ENCODE measurements around the gene C5orf46. TPM values are rescaled to one million over a fixed set of nuclear protein-coding genes. Genes with fewer than 3 reads are reported as not detected.
"Not testable (repeated sequence)": the region's sequence is repeated elsewhere in the genome, so short reads cannot be mapped to it uniquely, and the experiment has no call there.

C5orf46 gene
- total RNA-seq, 1 donor from 2014 or later, result 2.0 TPM

DNA sequence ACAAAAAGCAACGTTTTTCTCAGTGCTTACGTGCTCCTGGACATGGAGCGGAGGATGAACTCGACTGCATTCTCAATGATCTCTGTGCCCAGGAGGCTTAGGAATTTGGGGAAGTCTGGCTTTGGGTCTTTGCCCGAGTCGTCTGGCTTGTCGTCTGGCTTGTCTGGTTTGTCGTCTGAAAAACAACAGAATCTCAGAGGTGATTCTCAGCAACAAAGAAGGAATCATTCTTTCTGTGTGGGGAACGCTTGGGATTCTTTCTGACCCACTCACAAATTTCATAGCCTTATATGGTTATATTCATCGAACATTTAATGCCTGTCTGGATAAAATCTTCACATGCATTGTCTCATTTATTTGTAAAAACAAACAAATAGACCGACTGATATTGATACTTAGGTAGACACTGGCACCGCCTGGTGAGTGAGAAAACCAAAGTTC is 4.7 kb downstream of the C5orf46 start:
- DNase-seq, result no peak
- intact Hi-C loops (cut with DNase I), result no loop called here
- no peak for ATAC-seq (ENCODE audit: poor library complexity)

DNA sequence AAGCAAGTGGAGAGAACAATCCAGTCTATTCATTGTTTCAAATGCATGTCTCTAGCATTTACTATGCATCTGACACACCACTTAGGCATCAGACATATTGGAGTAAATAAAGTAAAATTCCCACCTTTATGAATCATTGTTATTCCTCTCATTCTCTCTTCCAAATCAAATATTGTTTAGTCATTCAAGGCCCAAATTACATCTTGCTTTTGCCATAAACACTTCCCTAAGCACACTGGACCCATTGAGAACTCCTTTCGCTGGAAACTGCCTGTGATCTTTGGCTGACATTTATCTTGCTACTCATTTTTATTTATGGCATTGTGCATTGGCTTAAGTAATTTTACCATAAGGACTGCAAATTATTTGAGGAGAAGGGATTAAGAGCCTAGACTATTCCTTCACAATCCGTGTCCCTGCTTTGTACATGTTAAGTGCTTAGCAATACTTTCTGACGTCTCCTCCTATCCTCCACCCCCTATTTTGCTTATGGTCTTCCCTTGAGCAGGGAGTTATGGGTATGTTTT is 7.4 kb downstream of the C5orf46 start:
- intact Hi-C loops (cut with DNase I), result no loop called here
- DNase-seq (no peak), ATAC-seq (ENCODE audit: poor library complexity) (no peak)

DNA sequence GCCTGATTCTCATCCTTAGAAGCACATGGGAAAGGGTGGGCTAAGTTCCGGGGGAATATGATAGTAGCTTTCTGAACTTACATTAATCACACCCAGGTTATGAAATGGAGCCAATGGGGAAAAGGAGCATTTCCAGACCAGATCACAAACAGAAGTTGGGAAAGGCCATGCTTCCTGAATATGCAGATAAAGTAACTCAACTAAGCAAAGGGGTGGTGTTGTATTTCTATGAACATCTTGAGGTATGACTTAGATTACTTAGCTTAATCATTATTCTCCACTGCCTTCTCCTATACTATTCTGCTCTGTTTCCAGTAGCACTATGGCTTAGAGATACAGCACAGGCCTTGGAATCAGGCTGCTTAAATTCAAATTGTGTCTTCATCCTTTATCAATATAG is 10.5 kb downstream of the C5orf46 start:
- intact Hi-C loops (cut with DNase I), result no loop called here
- no peak for ATAC-seq (ENCODE audit: poor library complexity)
- DNase-seq, result no peak

DNA sequence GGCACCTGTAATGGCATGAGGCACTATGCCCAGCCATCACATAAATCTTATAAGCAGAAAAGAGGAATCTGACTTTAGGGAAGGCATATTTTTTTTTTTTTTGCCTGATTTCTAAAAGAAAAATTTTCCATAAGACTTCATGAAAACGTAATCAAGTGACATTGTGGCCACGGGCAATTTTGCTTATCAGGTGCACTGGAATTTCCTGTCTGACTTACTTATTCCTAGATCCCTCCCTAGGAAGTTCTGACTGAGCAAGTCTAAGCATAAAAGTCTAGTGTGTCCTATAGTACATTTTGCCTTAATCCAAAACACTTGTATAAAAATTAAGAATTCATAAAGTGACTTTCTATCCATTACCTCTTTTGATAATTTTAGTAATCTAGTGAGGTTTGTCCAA is 12.5 kb downstream of the C5orf46 start:
- intact Hi-C loops (cut with DNase I), result no loop called here
- no peak for ATAC-seq (ENCODE audit: poor library complexity)
- no peak for DNase-seq

DNA sequence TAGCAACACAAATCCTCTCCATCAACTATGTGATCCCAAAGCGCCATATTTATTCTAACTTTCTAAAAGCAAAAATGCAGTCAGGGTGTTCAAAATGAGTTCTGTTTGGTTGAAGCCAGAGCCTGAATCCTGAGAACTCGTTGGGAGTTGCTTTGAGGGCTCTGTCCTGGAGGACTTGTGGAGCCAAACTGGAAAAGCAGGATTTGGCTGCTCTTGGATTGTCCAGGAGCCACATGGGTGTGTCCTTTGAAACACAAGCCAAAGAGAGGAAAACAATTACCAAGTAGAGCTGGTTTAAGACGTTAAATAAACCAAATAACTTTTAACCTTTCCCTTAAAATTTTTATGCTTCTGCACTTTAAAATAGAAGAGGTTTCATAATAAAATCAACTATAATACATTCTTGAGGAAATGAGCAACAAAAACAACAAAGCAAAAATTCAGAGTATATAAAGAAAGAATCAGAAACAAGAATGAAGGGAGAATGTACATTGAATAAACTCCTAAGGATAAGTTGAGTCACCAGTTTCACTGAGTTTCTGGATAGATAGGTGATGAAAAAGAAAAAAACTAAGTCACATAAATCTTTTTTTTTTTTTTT is 13.5 kb downstream of the C5orf46 start:
- ATAC-seq (ENCODE audit: poor library complexity) (no peak), DNase-seq (no peak)
- intact Hi-C loops (cut with DNase I), result no loop called here

DNA sequence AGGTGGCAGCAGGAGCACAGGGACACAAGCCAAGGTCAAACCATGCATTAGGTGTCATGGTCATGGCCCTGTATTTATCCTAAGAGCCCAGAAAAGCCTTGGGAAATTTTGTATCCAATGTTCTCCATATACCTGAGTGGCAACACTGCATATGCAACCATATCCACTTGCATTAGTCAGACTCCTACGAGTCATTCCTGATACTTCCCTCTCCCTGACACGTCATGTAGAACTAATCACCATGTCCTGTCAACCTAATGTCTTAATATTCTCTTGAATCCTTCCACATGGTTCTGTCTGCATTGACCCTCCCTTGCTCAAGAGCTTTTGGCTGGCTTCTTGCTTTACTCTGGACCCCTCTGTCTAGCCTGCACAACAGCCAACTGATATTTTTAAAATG is 18.4 kb downstream of the C5orf46 start:
- intact Hi-C loops (cut with DNase I), result loop anchor here (2.0 kb wide), 1 partner anchor 47 kb away; no protein-coding TSS in a partner anchor
- no peak for DNase-seq
- ATAC-seq (ENCODE audit: poor library complexity), result no peak

DNA sequence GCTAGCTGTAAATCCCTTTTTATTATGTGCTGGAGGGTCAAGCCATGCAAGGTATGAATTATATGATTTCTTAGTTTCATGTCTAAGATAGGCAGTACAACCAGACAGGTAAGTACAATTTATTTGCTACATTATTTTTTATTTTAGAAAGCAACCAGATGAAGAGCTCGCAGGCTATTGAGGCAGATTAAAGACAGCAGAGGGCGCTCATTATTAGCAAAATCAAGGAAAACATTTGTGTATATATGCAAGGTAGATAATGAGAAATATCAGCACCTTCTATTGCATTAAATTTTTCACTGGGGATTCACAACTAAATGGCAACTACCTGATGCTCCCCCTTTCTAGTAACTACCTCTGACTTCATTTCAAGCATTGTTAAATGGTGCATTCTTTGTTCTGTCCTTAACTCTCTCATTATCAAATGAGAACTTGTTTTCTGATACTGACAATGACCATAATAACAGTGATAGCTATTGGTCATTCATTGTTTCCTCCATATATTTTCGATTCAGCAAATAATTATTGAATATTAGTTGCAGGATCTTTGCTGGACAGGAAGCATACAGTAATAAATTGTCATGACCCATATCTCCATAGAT is 19.2 kb downstream of the C5orf46 start:
- intact Hi-C loops (cut with DNase I), result no loop called here

DNA sequence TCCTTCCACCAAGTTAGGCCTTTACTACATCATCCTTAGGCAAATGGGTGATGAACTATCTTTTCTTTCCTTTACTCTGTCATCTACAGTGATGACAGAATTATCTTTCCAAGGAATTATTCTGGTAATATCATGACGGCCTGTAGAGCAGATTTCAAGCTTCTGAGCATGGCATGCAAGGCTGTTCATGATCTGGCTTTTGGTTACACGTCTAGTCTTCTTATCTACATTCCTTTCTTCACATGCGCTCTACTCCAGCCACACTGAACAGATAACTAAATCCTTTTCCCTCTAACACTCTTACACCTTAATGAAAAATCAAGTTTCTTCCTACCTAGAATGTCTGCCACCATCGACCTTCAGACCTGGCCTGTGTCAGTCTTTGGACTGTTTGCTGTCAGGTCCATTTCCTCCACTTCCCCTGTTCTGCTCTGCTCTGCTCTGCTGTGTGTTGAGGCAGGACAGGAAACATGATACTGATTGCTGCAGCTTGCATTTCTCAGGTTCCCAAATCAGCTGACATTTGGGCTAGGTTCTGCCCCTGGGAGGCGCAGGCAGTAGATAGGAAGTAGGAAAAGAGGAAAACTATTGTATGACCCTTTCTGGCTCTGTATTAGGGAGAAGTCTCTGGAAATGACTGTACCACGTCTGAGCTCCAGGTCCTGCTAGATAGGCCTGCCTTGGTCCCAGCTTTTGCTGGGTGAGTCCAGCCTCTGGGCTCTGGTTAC is 23.6 kb downstream of the C5orf46 start:
- intact Hi-C loops (cut with DNase I), result no loop called here
- ATAC-seq (ENCODE audit: poor library complexity) (peak; percentile 34), DNase-seq (no peak)

More for the DNA sequence above, 19.2 kb downstream of the C5orf46 start:
- ATAC-seq (ENCODE audit: poor library complexity), result peak; percentile 75
- DNase-seq, result no peak

DNA sequence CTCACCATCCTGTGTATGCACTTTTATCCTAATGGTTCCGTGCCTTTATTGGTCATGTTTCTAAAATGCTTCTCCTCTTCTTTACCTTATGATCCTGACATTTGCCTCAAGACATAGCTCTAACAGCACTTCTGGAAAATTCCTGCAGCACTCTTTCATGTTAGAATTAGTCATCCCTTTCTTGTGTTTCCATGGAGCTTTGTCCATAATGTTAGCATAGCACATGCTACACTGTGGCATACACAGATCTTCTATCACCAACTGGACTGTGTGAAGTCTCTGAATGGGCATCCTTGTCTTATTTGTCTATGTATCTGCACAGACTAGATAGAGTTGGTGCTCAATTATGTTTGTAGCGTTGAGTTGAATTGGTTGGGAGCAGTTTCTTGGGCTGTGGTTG is 25.9 kb downstream of the C5orf46 start:
- intact Hi-C loops (cut with DNase I), result no loop called here
- ATAC-seq (ENCODE audit: poor library complexity) (no peak), DNase-seq (no peak)

DNA sequence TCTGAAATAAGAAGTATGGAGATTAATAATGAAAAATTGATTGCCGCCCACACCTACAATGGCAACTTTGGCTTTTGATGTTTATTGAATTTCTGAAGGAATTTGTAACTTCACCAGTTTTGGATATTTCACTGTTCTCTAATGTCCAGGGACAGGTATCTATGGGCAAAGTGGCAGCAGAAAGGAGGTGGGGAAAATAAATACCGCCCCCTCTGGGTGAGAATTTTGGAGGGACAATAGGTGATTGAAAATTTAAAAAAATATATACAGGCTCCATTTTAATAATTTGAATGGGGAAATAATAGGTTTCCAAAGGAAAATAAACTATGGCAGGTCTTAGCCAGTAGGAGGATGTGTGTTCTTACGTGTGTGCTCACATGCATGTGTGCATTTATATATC is 26.6 kb downstream of the C5orf46 start:
- DNase-seq (no peak), ATAC-seq (ENCODE audit: poor library complexity) (no peak)
- intact Hi-C loops (cut with DNase I), result no loop called here

DNA sequence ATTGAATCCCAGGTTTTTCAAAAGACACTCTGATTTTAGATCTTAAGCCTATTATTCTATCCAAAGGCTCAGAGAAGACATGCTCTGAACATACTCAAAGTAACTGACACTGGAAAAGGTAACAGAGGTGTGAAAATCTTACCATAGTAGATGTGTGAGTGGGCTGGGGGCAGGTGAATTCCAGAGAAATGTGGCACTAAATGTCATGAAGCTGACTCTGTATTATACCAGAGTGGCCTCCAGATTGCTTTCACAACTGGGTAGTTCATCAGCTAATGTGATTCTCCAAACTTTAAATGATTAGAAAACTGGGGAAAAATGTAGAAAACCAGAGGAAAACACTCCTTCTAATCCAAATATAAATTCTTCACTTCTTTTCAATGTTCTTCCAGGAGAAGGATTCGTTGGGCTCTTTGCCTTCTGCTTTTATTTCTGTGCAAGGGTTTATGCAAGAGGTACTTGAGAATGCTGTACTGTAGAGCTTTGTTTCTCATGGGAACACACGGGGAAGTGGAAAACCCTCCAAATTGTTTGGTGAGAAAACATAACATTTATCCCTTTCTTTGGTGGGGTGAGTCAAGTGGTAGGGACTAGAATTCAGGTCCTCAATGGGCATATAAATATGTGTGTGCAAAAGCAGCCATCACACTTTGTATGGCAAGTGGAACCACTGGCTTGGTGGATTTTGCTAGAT is 28.1 kb downstream of the C5orf46 start, which contains the start of gene SCGB3A2:
SCGB3A2 (plus strand) TSS at position 646 of the 694 bp plus-strand sequence. CDS start 93 bp downstream, outside the sequence.
- intact Hi-C loops (cut with DNase I), result no loop called here

DNA sequence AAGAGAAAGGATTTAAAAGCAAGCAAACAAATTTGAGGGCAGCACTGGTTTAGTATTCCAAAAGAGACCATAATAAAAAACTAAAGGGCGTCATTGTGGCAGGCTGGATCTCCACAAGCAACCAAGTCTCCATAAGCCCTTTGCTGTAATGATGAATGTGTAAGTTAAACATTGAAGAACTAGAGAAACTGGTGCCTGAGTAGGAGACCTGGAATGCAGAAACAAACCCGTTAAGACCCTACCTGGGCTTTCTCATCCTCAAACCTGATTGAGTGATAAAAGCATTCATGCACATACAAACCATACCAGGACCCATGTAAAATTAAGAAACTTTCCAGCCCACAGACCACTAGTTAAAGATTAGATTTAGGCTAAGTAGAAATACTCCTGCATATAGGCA is 29.7 kb downstream of the C5orf46 start:
- no peak for DNase-seq

More for the DNA sequence above, 28.1 kb downstream of the C5orf46 start, which contains the start of gene SCGB3A2:
- no peak for ATAC-seq (ENCODE audit: poor library complexity)
- no peak for DNase-seq

DNA sequence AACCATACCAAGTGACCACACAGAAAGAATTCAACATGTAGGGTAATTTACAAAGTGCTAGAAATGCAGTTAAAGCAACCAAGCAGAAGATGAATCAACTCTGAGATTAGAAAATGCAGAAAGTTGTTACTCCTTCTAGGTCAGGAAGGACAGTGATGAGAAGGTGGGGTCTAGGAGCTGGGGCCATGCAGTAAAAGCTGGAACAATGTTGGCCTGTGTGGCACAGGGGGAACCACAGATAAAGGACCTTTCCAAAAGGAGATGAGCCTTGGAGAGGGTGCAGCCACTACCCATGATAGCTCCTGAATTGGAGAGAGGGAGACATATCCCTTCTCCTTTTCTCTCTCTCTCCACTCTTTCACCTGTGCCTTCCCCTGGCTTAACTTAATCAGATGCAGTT is 30.2 kb downstream of the C5orf46 start:
- ATAC-seq (ENCODE audit: poor library complexity) (no peak), DNase-seq (no peak)
- intact Hi-C loops (cut with DNase I), result no loop called here

More for the DNA sequence above, 29.7 kb downstream of the C5orf46 start:
- intact Hi-C loops (cut with DNase I), result no loop called here
- ATAC-seq (ENCODE audit: poor library complexity), result no peak

DNA sequence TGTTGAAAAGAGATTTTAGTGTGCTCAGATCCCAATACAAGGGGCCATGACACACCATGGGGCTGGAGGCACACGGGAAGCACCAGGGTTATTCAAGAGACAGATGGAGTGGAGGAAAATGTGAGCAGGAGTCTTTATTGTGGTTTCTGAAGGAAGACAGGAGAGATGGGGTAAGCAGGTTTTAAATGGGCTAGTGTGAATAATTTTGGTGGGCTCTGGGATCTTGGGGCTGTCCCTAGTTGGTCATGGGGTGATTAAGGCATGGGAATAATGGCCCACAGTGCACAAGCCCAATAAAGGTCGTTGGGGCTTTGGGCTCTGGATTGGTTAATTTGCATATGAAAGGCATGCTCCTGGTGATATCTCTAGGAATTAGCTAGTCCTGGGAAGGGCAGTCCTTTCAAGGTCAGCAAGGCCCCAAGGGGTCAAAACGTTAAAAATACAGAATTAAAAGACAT is 31.4 kb downstream of the C5orf46 start:
- no peak for DNase-seq
- ATAC-seq (ENCODE audit: poor library complexity), result no peak
- intact Hi-C loops (cut with DNase I), result no loop called here

DNA sequence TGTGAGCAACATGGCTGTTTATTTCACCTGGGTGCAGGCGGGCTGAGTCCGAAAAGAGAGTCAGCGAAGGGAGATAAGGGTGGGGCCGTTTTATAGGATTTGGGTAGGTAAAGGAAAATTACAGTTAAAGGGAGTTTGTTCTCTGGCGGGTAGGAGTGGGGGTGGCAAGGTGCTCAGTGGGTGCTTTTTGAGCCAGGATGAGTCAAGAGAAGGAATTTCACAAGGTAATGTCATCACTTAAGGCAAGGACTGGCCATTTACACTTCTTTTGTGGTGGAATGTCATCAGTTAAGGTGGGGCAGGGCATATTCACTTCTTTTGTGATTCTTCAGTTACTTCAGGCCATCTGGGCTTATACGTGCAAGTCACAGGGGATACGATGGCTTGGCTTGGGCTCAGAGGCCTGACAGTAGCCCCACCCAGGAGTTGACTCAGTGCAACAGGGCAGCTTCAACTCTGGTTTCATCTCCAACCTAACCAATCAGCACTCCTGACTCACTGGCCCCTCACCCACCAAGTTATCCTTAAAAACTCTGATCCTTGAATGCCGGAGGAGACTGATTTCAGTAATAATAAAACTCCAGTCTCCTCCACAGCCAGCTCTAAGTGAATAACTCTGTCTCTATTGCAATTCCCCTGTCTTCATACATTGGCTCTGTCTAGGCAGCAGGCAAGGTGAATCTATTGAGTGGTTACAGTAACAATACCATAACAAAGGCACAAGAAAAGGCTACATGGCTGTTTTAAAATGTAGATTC is 32.0 kb downstream of the C5orf46 start:
- DNase-seq; intact Hi-C loops (cut with DNase I); ATAC-seq (ENCODE audit: poor library complexity): not testable (repeated sequence)

DNA sequence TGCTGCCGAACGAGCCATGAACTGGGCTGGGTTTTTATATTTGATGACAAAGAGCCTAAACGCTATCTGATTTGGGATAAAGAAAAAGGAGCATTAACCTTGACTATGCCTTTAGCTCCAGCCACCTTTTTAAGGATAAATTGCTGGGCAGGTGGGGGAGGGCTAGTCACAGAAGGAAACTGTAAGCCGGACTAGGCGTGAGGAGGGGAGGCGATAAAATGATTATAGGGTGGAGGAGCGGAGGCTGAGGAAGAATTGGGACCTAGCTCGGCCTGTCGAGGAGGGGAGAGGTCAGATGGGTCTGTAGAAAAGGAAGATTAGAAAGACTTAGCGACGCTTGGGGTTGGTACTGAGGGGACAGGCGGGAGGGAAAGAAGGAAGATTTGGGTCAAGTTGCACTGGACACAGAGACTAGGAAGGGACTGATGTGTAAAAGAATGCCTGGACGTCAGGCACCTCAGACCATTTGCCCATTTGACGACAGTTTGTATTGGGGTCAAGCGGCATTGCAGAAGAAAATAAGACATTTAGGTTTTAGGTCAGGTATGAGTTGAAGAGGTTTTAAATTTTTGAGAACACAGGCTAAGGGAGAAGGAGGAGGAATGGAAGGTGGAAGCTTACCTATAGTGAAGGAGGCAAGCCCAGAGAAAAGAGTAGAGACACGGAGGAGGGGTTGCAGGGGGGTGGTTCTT is 33.4 kb downstream of the C5orf46 start:
- ATAC-seq (ENCODE audit: poor library complexity); intact Hi-C loops (cut with DNase I); DNase-seq: not testable (repeated sequence)

DNA sequence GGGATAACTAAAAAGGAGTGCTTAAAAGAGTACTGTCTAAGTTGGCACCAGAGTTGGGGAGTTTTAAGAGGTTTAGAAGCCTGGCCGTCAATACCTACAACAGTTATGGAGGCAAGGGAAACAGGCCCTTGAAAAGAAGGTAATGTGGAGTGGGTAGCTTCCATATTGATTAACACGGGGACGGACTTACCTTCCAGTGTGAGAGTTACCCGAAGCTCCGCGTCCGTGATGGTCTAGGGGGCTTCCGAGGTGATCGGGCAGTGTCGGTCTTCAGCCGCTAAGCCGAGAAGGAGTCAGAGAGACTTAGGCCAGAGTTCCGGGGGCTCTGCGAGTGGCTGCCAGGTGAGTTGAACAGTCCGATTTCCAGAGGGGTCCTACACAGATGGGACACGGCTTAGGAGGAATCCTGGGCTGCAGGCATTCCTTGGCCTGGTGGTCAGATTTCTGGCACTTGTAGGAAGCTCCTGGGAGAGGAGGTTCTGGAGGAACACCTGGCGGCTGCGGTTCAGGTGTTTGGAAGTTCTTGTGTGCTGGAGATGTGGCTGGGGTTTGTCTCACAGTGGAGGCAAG is 34.3 kb downstream of the C5orf46 start:
- ATAC-seq (ENCODE audit: poor library complexity); intact Hi-C loops (cut with DNase I); DNase-seq: not testable (repeated sequence)
